ENCODE data around the gene KRT75. TPM values are rescaled to one million over a fixed set of nuclear protein-coding genes. Genes with fewer than 3 reads are reported as not detected.
"Not testable (repeated sequence)": the region's sequence is repeated elsewhere in the genome, so short reads cannot be mapped to it uniquely, and the experiment has no call there.

The KRT75 gene
- total and polyA plus RNA-seq, 5 experiments from 2014 or later: not detected

DNA sequence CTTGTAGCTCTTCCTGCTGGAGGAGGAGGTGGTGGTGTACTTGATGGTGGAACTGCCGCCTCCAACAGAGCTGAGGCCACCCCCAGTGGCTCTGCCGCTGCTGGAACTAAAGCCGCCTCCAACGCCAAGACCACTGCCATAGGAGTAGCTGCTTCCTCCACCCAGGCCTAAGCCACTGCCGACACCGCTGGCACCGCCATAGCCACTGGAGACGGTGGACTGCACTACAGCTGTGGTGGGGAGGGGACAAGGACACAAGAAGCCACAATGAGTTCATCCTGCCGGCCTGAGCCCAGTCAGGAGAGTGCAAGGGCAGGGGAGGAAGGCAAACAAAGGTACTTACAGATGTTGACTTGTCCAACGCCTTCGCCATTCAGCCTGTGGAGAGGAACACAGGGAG, 13.0 kb upstream of the KRT75 start:
- H3K27ac Mint-ChIP-seq, DNase-seq, H3K4me3 Mint-ChIP-seq, H3K9me3 Mint-ChIP-seq, H3K36me3 Mint-ChIP-seq, POLR2A ChIA-PET, H3K4me1 Mint-ChIP-seq, ATAC-seq: not testable (repeated sequence)
- H3K27me3 Mint-ChIP-seq: peaks cover 9 to 28% (median 23%) of the 10 kb centered on the region in 5 donors

DNA sequence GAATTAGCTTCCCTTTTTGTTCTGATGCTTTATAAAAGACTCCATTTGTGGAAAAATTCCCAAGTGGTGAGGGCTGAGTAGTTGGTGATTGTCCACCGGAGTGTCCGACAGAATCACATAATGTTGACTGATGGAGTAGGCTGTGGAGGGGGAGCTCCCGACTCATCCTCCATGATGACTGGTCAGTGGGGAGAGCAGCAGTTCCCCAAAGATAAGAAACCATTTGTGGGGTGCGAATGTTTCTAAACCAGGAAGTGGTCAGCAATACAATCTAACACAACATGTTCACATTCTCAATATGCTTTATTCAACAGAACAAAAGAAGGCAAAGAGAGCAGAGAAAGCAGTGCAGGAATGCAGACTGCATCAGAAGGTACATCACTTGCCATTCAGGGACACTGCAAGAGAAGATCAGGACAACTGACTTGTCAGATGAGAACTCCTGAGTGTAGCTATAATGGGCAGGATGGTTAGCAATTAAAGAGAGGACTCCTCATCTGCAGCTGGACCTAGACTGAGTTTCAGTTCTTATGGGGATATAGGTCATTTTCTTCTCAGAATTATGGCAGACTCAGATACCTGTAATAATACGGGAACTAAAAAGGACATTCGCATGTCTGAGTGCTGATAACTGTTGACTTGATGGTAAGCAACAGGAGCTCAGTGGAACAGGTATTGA, 12.3 kb upstream of the KRT75 start:
- no peak for ATAC-seq
- DNase-seq: no peak
- no peak overlapping the region for H3K4me3 Mint-ChIP-seq
- POLR2A ChIA-PET: no interaction called here
- no peak overlapping the region for H3K27ac Mint-ChIP-seq
- H3K27me3 Mint-ChIP-seq: peaks cover 11 to 35% (median 29%) of the 10 kb centered on the region in 5 donors
- peaks cover 0 to 6% (median 2%) of the 10 kb centered on the region in 4 donors for H3K4me1 Mint-ChIP-seq
- H3K36me3 Mint-ChIP-seq: no peaks in the 10 kb centered on the region
- no peaks in the 10 kb centered on the region for H3K9me3 Mint-ChIP-seq

DNA sequence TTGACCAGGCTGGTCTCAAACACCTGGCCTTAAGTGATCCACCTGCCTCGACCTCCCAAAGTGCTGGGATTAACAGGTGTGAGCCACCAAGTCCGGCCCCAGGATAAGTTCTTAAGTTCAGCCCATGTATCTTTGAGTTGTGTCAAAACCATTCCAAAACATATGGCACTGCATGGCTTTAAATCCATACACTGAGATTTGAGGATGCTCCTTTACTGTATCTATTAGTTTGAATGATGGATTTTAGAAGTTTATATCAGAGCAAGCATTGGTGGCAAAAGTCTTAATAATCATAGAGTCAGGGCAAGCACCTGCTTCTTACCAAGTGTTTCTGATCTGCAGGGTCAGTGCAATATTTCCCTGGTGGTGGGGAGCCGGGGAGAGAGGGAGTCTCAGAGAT, 11.7 kb upstream of the KRT75 start:
- POLR2A ChIA-PET: no interaction called here
- Mint-ChIP-seq H3K36me3 (no peaks in the 10 kb centered on the region), H3K4me3 (no peak overlapping the region), H3K4me1 (peaks cover 0 to 6% (median 2%) of the 10 kb centered on the region in 4 donors), H3K9me3 (no peaks in the 10 kb centered on the region), H3K27ac (no peak overlapping the region), H3K27me3 (peaks cover 11 to 41% (median 31%) of the 10 kb centered on the region in 5 donors)
- ATAC-seq: no peak
- no peak for DNase-seq

DNA sequence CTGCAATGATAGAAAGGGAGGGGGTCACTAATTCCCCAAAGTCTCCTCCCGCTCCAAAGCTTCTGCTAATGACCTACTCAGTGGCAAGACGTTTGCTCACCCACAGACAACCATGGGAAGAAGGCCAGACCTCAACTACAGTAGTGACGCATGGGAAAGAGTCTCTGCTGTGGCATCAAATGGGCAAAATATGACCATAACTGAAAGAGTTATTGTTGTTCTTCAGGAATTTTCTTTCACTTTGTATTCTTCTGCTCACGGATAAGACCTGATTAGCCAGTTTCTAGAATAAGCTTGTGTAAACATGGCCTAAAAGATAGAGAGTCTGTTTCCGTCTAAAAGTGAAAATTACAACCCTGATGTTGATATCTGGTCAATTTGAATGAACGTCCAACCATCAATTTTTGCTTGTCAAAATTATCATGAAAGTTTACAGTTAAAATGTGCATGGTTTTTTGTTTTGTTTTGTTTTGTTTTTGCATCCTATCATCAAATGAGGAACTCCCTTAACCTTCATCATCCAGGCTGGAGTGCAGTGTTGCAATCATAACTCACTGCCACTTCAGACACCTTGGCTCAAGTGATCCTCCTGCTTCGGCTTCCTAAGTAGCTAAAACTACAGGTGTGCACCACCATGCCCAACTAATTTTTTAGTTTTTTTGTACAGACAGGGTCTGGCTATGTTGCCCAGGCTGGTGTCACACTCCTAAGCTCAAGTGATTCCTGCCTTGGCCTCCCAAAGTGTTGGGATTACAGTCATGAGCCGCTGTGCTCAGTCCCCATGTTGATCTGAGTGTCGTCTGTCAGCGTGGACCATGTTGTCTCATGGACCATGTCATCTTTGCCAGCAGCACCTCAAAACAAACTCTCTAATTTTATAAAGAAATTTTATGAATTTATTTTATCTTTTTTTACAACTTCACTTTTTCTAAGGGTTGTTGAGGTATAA, 10.8 kb upstream of the KRT75 start:
- Mint-ChIP-seq H3K4me3 (no peak overlapping the region), H3K27me3 (peaks cover 13 to 41% (median 27%) of the 10 kb centered on the region in 5 donors), H3K27ac (no peak overlapping the region), H3K4me1 (peaks cover 0 to 6% (median 2%) of the 10 kb centered on the region in 4 donors), H3K9me3 (no peaks in the 10 kb centered on the region), H3K36me3 (no peaks in the 10 kb centered on the region)
- no peak for DNase-seq
- POLR2A ChIA-PET: no interaction called here
- ATAC-seq: no peak

DNA sequence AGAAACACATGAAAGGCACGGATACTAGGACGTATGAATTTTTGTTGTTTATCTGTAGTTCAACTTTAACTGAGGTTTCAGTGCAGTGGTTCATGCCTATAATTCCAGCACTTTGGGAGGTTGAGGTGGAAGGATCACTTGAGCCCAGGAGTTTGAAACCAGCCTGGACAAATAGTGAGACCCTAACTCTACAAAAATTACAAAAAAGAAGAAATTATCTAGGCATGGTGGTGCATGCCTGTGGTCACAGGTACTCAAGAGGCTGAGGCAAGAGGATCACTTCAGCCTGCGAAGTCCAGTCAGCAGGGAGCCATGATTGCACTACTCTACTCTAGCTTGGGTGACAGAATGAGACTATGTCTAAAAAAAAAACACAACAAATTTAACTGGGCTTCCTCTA, 9.8 kb upstream of the KRT75 start:
- DNase-seq (no peak), ATAC-seq (no peak)
- peaks cover 16 to 47% (median 28%) of the 10 kb centered on the region in 5 donors for H3K27me3 Mint-ChIP-seq
- no peaks in the 10 kb centered on the region for H3K36me3 Mint-ChIP-seq
- POLR2A ChIA-PET: no interaction called here
- peaks cover 0 to 6% (median 2%) of the 10 kb centered on the region in 4 donors for H3K4me1 Mint-ChIP-seq
- H3K27ac Mint-ChIP-seq: no peak overlapping the region
- H3K4me3 Mint-ChIP-seq: no peak overlapping the region
- no peaks in the 10 kb centered on the region for H3K9me3 Mint-ChIP-seq

DNA sequence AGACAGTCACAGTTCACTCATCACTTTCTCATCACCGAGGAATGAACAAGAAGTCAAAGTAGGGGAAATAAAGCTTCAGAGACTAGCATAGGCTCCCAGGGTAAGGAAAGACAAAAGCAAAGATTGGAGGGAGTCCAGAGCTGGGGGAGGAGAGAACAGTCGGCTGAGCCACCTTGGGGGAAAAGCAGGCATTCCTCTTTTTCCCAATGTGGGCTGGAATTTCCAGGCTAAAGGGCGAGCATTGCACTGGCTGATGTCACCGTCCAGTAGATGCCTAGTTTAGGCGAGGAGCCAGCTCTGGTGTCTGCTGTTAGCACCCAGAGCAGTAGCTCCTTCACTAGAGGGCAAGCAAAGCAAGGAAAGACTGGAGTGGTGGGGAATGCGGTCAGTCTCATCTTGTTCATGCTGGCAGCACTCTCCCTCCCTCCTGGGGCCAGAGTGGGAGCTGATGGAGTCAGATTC, 8.5 kb upstream of the KRT75 start:
- no peaks in the 10 kb centered on the region for H3K36me3 Mint-ChIP-seq
- DNase-seq: no peak
- peaks cover 16 to 41% (median 28%) of the 10 kb centered on the region in 5 donors for H3K27me3 Mint-ChIP-seq
- POLR2A ChIA-PET: no interaction called here
- ATAC-seq: no peak
- H3K4me3 Mint-ChIP-seq: no peak overlapping the region
- no peak overlapping the region for H3K27ac Mint-ChIP-seq
- H3K9me3 Mint-ChIP-seq: no peaks in the 10 kb centered on the region
- peaks cover 0 to 6% (median 0%) of the 10 kb centered on the region in 4 donors for H3K4me1 Mint-ChIP-seq

DNA sequence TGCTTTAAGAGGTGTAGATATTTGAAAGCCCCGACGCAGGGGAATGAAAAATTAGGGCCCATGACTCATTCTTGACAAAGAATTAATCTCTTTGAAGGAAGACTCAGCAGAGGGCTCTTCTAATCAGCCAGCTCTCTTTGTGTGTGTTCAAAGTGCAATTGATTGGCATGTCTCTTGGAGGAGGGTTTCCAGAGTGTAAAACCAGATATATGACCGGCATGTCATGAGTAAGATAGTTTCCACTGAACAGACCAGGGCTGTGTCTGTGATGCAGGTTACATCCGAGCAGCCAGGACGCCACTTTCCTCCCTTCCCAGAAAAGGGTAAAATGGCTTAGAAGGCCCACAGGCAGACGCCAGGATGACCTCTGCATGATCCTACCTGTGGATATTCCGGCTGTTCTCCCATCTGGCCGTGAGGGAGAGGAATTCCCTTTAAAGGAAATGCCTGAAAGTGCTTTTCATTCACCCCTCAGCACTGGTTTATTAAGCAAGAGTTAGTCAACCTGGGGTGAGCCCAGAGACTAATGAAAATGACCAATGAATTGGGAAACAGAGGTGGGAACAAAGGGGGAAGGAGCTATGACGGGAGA, 7.2 kb upstream of the KRT75 start:
- no peak overlapping the region for H3K27ac Mint-ChIP-seq
- no peaks in the 10 kb centered on the region for H3K9me3 Mint-ChIP-seq
- H3K4me1 Mint-ChIP-seq: peaks cover 0 to 3% (median 2%) of the 10 kb centered on the region in 4 donors
- POLR2A ChIA-PET: no interaction called here
- H3K27me3 Mint-ChIP-seq: peaks cover 22 to 51% (median 35%) of the 10 kb centered on the region in 5 donors
- no peaks in the 10 kb centered on the region for H3K36me3 Mint-ChIP-seq
- ATAC-seq (no peak), DNase-seq (no peak)
- H3K4me3 Mint-ChIP-seq: no peak overlapping the region

DNA sequence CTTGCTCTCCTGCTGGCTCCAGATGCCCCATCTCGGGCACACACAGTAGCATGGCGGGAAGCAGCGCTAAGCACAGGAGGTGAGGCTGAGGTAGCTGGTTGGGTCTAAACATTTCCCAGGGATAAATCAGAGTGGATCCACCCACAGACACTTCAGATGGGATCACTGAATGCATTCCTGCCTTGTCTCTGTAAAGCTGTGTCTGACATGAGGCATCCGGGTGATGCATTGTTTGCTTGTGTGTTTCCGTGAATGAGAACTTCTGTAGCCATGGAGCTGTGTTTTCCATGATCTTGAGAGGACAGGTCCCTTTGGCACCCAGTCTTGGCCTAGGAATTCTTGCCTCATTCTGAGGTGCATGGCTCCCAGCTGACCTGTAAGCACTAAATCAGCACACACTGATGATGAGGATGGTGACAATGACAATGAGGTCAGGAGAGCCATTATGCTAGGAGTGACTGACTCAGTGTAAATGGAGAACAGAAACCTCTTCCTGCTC, 6.7 kb upstream of the KRT75 start:
- H3K27me3 Mint-ChIP-seq: peaks cover 22 to 52% (median 33%) of the 10 kb centered on the region in 5 donors
- no peaks in the 10 kb centered on the region for H3K36me3 Mint-ChIP-seq
- H3K4me1 Mint-ChIP-seq: peaks cover 0 to 3% (median under 1%) of the 10 kb centered on the region in 4 donors
- H3K27ac Mint-ChIP-seq: no peak overlapping the region
- ATAC-seq: no peak
- no peak overlapping the region for H3K4me3 Mint-ChIP-seq
- DNase-seq: no peak
- POLR2A ChIA-PET: no interaction called here
- no peaks in the 10 kb centered on the region for H3K9me3 Mint-ChIP-seq

DNA sequence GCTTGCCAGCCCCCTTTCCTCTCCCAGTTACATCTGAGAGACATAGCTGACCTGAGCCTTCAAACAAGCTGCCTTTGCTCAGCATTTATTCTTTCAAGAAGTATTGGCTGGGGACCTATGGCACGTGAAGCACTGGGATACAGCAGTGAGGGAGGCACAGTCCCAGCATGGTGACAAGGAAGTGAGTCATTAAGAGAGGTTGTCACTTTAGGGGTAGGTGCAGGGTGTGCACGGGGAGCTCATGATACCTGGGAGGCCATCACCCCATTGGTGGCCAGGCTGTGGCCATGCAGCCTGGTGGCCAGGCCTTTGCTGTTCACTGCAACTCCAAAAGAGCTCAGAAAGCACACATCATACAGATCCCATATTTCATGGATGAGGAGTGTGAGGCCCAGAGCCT, 5.7 kb upstream of the KRT75 start:
- Mint-ChIP-seq H3K36me3 (no peaks in the 10 kb centered on the region), H3K27me3 (peaks cover 24 to 62% (median 32%) of the 10 kb centered on the region in 5 donors), H3K9me3 (no peaks in the 10 kb centered on the region), H3K4me3 (no peak overlapping the region), H3K27ac (no peak overlapping the region), H3K4me1 (peaks cover 0 to 3% (median under 1%) of the 10 kb centered on the region in 4 donors)
- ATAC-seq (no peak), DNase-seq (no peak)
- POLR2A ChIA-PET: no interaction called here

DNA sequence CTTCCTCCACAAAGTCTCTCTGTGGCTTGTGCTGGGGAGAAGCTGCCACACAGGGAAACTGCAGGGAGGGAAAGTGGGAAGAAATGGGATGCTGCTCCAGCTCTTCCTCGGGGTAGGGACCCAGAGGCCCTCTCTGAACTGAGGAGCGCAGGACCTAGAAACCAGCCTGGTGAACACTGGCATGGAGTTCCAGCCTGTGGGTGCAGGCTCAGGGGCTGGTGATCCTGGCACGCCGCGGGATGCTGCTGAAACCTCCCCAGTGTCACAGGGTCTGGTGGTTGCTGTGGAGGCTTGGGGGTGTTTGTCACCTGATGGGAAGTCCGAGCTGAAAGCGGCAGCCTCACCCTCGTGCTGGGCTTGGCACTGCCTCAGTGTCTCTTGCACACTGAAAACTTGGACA, 5.2 kb upstream of the KRT75 start:
- H3K27me3 Mint-ChIP-seq: peaks cover 25 to 66% (median 29%) of the 10 kb centered on the region in 5 donors
- H3K36me3 Mint-ChIP-seq: no peaks in the 10 kb centered on the region
- peaks cover 0 to 3% (median under 1%) of the 10 kb centered on the region in 4 donors for H3K4me1 Mint-ChIP-seq
- POLR2A ChIA-PET: no interaction called here
- ATAC-seq: no peak
- no peaks in the 10 kb centered on the region for H3K9me3 Mint-ChIP-seq
- DNase-seq: no peak
- no peak overlapping the region for H3K4me3 Mint-ChIP-seq
- H3K27ac Mint-ChIP-seq: no peak overlapping the region

DNA sequence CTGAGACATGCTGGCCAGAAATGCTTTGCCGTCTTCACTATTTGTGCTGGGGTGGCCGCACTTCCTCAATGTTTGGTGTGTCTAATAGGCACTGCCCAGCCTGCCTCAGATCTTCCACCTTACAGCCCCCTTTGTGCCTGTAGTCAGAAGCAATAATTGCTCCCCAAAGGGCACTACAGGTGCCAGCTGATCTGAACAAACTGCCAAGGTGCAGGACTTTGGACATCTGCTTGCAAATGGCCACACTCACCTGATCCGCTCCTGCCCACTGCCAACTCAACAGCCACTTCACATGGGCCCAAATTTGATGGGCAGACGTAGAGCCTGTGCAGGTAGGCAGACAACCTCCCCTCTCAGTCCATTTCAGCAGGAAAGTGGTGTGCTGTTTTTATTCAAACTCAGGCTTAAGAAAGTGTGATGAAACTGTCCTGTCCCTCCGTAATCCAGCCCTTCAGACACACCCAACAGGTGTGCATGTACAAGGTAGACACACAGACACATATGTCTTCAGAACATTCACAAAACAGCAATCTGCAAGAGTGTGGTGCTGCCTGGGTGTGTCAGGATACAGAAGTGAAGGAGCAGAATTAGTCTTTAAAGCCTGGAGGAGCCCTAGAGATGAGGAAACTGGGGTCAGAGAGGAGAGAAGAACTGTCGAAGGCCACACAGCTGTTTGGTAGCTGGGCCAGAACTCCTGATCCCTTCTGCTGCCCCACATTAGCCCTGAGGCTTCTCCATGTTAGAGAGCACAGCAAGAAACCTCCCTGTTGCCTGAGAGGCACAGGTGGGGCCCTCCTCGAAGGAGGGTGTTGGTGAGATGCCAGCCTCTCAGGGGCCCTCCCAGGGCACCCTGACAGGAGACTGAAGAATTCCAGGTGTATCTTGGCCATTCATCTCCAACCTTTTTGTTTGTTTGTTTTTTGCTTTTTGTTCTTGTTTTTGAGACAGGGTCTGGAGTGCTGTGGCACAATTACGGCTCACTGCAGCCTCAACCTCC, 4.4 kb upstream of the KRT75 start:
- no peaks in the 10 kb centered on the region for H3K9me3 Mint-ChIP-seq
- no peak overlapping the region for H3K27ac Mint-ChIP-seq
- POLR2A ChIA-PET: no interaction called here
- no peak overlapping the region for H3K4me3 Mint-ChIP-seq
- H3K4me1 Mint-ChIP-seq: peaks cover 0 to 3% (median under 1%) of the 10 kb centered on the region in 4 donors
- peaks cover 25 to 74% (median 35%) of the 10 kb centered on the region in 5 donors for H3K27me3 Mint-ChIP-seq
- H3K36me3 Mint-ChIP-seq: no peaks in the 10 kb centered on the region
- DNase-seq (no peak), ATAC-seq (no peak)

DNA sequence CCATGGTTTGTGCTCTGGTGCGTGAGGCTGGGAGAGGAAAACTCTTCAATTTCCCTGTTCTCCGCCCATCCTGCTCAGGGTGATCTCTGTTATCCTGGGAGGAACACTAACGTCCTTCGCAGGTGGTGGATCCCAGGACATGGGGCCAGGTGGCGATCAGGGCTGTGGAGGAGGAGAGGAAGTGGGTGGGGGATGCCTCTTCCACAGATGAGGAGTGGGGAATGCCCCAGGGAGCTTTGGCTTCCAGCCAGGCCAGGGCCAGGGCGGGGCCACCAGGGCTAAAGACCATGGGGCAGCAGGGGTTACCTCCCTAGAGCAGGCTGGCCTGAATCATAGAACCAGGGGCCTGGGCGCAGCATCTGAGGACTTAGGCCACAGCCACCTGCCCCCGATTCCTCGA, 3.3 kb upstream of the KRT75 start:
- Mint-ChIP-seq H3K27ac (no peak overlapping the region), H3K4me1 (peaks cover 0 to 3% (median under 1%) of the 10 kb centered on the region in 4 donors), H3K27me3 (peaks cover 23 to 75% (median 33%) of the 10 kb centered on the region in 5 donors), H3K4me3 (no peak overlapping the region), H3K9me3 (no peaks in the 10 kb centered on the region), H3K36me3 (no peaks in the 10 kb centered on the region)
- ATAC-seq: no peak
- DNase-seq: no peak
- POLR2A ChIA-PET: no interaction called here

Data from naive thymus-derived CD8-positive, alpha-beta T cell (primary cell).